SK-N-SH treated with all-trans-retinoic acid at 6 μM for 48 hours (cell line): ENCODE results near the gene EXOC5.

Source experiments
- ZC3H10 ChIP-seq: fragments of 250-450 bp; sonication (Bioruptor Pico); IDR thresholded peaks from 2 replicates; pipeline ENCODE4 v1.5.1; 2021; ENCODE audit warnings: mild to moderate bottlenecking, moderate library complexity
- ZFP3 ChIP-seq: fragments of 250-450 bp; sonication (Bioruptor Pico); IDR thresholded peaks from 2 replicates; pipeline ENCODE4 v1.5.0; 2020; ENCODE audit warnings: mild to moderate bottlenecking, moderate library complexity
- ZNF565 ChIP-seq: fragments of 450-650 bp; formaldehyde crosslinking; conservative IDR thresholded peaks from 2 replicates; pipeline ENCODE4 v1.5.0; 2020; ENCODE audit warnings: low read depth, mild to moderate bottlenecking, moderate library complexity
- TF ChIP-seq, protein P1 (sequence below): fragments of 250-450 bp; sonication (Bioruptor Pico); IDR thresholded peaks from 2 replicates; pipeline ENCODE4 v1.8.0; 2020; ENCODE audit warnings: mild to moderate bottlenecking, moderate library complexity, borderline replicate concordance

DNA sequence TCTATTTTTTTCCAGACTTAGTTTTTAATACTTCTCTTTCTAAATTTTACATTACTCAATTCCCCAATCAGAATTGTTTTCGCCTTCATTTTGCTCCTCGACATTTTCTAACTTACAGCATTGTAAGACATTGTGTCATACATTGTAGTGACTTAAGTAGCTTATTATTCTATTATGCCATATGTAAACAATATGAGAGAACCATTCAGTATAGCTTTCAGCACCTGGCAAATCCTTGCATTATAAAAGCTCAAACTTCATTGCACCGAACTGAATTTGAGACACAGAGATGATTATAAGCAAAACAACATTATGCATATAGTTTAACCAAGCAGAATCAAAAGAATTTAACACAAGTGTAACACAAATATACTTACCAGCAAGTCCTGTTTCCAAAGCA is 46.8 kb downstream of the EXOC5 start:
- TF ChIP-seq ZC3H10 (CRISPR knock-in tag) (no peak), ZFP3 (CRISPR knock-in tag) (no peak), ZNF565 (CRISPR knock-in tag) (no peak)
- TF ChIP-seq, protein P1, sequence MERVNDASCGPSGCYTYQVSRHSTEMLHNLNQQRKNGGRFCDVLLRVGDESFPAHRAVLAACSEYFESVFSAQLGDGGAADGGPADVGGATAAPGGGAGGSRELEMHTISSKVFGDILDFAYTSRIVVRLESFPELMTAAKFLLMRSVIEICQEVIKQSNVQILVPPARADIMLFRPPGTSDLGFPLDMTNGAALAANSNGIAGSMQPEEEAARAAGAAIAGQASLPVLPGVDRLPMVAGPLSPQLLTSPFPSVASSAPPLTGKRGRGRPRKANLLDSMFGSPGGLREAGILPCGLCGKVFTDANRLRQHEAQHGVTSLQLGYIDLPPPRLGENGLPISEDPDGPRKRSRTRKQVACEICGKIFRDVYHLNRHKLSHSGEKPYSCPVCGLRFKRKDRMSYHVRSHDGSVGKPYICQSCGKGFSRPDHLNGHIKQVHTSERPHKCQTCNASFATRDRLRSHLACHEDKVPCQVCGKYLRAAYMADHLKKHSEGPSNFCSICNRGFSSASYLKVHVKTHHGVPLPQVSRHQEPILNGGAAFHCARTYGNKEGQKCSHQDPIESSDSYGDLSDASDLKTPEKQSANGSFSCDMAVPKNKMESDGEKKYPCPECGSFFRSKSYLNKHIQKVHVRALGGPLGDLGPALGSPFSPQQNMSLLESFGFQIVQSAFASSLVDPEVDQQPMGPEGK (CRISPR knock-in tag), result no peak
